ENCODE data around the gene ABTB2.

Gene ABTB2

GRCh38 chr11:34360046-34360445 is 2.2 kb upstream of the ABTB2 start:
- DNase-seq (ENCODE audit: low spot score): no peak

- no peak for DNase-seq (ENCODE audit: low spot score)
Observed at GRCh38 chr11:34359548-34359891, 1.7 kb upstream of the ABTB2 start.

GRCh38 chr11:34358728-34359547 is 1.1 kb upstream of the ABTB2 start:
- peak; percentile 79 for DNase-seq (ENCODE audit: low spot score)

DNA sequence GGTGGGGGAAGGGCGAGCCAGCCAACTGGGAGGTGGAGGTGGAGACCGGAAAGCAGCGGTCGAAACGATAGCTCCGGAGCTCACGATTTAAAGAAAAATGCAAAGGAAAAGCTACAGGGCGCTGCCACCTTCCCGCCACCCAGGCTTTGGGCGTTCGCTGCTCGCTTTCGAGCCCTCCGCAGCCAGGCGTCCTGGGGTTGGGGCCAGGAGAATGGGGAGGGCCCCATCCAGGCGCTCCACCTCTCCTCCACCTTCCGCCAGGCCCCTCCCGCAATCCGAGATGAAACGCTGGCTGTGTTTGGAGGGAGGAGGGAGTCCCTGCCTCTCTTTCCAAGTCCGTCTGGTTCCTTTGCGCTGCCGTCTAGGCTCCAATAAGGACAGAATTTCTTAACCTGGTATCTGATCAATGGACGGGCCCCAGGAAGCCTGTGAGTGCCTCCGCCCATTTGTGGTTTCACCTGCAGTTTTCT is 483 bp upstream of the ABTB2 start:
- no peak for DNase-seq (ENCODE audit: low spot score)

DNA sequence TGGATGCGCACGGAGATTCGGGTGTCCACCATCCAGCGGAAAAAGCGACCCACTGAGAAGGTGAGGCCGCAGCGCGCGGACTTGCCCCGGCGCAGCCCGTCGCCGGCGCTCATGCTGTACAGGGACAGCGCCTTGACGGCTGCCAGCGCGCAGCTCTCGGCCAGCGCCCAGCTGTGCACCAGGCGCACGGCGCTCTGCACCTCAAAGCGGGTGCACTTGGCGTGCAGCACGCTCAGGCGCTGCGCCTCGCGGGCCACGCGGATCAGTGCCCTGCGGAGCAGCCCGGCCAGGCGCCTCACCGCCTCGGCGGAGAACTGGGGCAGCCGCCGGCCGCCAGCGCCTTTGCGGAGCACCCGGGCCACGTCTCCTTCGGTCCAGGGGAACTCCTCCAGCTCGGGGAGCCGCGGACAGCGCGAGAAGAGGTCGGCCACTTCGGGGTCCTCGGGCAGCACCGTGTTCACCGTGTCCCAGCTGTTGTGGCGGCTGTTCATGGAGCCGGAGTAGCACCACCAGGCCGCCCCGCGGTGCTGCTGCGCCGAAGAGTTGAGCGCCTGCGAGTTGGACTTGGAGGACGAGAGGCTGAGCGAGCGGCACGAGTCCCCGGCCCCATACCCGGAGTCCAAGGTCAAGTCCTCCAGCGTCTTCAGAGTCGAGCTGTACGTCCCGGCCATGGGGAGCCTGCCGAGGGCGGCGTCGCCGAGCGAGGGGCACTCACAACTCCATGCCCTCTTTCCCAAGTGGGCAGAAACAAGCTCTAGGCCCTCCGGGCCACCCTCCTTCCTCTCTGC is 703 bp downstream of the ABTB2 start:
- DNase-seq (ENCODE audit: low spot score): peak; percentile 81

DNA sequence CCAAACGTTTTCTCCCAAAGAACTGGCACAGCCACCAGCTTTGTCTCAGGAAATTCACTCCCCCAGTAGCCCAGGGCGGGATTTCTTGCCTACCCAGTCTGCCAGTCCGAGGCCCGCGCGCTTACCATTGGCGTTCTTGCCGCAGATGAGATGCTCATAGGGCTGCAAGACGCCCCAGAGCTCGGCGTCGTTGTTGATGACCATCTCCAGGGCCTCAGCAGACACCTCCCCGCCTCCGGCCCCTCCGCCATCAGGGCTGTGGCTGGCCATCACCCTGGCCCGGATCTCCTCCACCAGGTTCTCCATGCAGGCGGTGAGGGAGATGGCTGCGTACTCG is 1.3 kb downstream of the ABTB2 start:
- DNase-seq (ENCODE audit: low spot score): no peak

DNA sequence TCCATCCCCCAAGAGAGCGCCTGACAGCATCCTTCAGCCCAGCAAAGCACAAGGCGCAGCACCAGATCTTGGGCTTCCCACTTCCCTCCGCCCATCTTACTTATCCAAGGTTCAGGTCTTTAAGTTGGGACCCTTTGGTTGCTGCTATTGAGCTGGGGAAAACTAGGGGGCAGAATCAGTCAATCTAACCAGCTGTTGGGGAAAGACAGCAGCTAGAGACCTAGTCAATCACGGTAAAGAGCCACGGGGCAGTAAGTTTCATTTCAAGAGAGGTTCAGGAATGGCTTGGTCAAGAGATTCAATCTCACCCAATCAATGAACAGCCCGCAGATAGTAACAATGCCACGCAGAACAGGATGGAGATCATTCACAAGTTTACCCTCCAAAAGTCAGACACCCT is 1.7 kb downstream of the ABTB2 start:
- DNase-seq (ENCODE audit: low spot score): no peak

DNA sequence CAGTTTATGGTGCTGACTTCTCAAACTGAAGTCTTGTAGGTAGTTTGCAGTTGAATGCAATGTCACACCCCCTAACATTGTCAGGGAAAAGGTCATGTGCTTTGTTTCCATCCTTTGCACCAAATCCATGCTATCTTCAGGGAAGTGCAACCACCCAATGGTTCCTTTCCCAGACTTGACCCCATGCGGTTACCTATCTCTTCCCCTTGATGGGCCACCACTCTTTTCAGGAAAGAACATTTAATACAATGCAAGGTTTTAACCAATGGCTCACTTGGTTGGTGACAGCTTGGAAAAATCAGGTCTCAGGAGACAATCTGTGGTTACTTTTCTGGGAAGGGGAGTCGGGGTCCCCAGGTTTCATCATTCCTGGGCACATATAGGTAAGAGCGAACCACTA is 2.1 kb downstream of the ABTB2 start:
- DNase-seq (ENCODE audit: low spot score): no peak

DNA sequence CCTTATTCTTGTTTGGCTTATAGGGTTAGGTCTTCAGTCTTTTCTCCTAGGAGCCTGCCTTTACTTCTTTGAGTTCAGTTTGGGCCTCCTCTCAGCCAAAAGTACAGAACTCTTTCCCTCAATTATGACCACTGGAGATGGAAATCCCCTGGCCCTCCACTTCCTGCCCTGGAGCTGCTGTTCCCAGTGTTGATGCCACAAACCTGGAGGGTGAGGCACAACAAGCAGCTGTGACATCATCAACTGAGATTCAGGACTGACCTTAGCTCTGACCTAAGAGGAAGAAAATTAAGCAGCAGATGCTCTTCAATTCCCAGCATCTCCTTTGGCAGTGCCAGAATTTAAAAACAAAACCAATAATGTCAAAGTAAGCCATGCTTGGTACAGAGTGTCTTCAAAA is 3.0 kb downstream of the ABTB2 start:
- no peak for DNase-seq (ENCODE audit: low spot score)

GRCh38 chr11:34353881-34354280 is 3.9 kb downstream of the ABTB2 start:
- no peak for DNase-seq (ENCODE audit: low spot score)

- no peak for DNase-seq (ENCODE audit: low spot score)
Observed at GRCh38 chr11:34351687-34352469, 5.9 kb downstream of the ABTB2 start.

DNA sequence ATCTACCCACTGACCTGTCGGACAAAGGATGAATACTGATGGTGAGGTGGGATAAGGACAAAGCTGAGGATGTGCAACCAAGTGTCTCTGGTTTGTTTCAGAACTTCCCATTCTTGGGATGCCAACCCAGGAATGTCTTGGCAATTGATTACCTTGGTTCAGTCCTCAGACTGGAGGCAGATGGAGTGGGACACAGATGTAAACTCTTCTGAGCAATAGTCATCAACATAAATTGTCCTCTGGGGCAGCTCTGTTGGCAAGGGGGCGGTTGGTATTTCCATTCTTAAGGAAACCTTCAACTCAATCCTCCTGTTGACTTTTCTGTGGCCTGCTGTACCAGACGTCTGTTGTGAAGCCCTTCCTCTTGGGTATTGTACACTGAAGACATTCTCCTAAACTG is 6.8 kb downstream of the ABTB2 start:
- no peak for DNase-seq (ENCODE audit: low spot score)

DNA sequence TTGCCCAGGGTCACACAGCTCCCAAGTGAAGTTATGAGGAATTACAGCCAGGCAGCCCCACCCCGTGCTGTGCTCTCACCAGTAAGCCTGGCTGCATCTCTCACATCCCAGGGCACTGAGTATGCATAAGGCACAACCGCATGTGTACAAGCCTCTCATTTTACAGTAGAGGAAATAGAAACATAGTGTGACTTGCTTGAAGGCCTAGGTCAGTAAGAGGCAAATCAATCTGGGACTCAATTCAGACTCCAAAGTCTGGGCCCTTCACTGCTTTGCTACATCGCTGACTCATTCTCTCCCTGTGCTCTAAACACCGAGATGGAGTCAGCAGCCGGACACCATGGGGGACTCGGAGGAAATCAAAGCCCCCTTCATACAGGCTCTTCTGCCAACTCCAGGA is 7.9 kb downstream of the ABTB2 start:
- DNase-seq (ENCODE audit: low spot score): peak; percentile 40

GRCh38 chr11:34348919-34349318 is 8.9 kb downstream of the ABTB2 start:
- DNase-seq (ENCODE audit: low spot score): peak; percentile 44

DNA sequence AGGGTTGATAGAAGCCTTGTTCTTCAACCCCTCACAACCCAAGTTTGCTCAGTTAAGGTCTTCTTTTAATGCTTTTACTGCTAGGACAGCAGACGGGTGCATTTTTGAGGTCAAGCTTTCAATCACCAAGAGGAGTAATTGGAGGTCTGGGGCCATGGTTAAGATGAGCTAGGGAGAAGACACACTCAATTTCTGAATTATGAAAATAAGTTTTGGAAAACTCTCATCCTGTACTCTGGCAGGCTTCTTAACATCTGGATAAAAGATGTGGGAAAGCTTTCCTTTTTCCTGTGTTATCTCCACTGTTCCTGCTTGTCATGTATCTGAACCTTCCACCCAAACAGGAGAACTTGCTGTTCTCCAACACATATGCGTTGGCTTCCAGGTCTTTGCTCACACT is 9.7 kb downstream of the ABTB2 start:
- DNase-seq (ENCODE audit: low spot score): no peak

GRCh38 chr11:34346551-34346950 is 11.3 kb downstream of the ABTB2 start:
- no peak for DNase-seq (ENCODE audit: low spot score)

DNA sequence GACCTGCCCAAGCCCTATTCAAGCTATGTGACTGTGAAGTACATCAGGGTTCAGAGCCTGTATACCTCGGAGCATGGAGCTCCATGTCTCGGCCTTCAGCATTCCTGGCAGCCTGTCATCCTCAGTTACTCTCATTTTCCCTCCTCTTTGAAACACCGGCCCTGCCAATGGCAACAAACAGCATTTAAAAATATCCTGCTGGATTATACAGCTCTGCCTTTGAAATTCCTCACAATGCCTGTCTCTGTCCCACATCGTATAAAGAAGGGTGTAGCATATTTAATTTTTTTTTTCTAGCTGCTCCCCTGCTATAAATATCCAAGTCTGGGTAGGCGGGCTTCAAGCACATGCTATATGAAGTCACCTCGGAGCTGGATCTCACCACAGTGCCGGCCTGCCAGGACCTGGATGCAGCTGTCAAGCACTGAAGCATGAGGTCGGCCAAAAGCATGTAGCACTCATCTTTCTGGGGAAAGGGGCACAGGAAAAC is 11.8 kb downstream of the ABTB2 start:
- peak; percentile 81 for DNase-seq (ENCODE audit: low spot score)

- peak; percentile 63 for DNase-seq (ENCODE audit: low spot score)
Observed at GRCh38 chr11:34345540-34345876, 12.3 kb downstream of the ABTB2 start.

GRCh38 chr11:34344768-34345539 is 12.9 kb downstream of the ABTB2 start:
- peak; percentile 55 for DNase-seq (ENCODE audit: low spot score)

DNA sequence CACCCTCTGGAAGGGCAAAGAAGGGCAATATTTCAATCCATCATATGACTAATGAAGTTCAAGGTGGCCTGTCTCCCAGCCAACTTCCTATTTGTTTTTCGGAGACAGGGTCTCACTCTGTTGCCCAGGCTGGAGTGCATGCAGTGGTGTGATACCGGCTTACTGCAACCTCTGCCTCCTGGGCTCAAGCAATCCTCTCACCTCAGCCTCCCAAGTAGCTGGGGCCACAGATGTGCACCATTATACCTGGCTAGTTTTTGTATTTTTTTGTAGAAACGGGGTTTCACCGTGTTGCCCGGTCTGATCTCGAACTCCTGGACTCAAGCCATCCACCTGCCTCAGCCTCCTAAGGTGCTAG is 13.4 kb downstream of the ABTB2 start:
- DNase-seq (ENCODE audit: low spot score): peak; percentile 26

DNA sequence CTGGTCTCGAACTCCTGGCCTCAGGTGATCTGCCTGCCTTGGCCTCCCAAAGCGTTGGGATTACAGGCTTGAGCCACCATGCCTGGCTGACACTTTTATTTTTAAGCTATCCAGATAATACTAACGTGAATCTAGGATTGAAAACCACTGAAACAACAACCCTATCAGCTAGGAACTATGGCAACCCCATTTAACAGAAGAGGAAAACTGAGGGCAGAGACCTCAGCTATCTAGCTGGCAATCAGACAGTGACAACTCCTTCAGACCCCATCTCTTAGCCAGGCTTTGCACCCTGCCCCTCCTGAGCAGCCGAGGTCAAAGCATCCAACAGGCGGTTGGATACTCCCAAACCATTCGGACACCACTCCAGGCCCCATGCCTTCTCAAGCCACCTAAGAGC is 14.1 kb downstream of the ABTB2 start:
- peak; percentile 40 for DNase-seq (ENCODE audit: low spot score)

DNA sequence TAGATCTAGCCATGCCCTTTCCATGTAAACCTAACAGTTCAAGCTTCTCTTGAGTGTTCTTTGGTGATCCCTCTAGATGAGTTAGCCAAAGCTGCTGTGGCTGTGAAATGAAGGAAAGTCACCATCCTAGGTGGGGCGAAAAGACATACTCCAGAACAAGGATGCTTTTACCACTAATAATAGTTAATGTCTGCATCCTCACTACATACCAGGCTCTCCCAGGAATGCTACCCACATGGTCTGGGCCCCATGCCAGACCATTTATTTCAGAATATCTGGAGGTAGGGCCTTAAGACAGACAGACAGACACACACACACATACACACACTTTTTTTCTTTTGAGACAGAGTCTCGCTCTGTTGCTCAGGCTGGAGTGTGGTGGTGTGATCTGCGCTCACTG is 14.7 kb downstream of the ABTB2 start:
- DNase-seq (ENCODE audit: low spot score): peak; percentile 47

Measured in left forelimb (tissue), 1 donor.